Hair follicular keratinocyte (primary cell): Measurements from ENCODE around the gene TMPRSS9. TPM values are rescaled to one million over a fixed set of nuclear protein-coding genes. Genes with fewer than 3 reads are reported as not detected.

ENCODE experiments used
- total RNA-seq: library from RNA; depleted of rRNA; stranded (reverse); fragments of >200 nt; gene quantifications from 2 replicates; pipeline ENCODE4 v1.2.3, GENCODE V29; 2015

The TMPRSS9 gene
- total RNA-seq: not detected in 2 replicates

GRCh38 chr19:2359992-2360685, at the start of gene TMPRSS9:
Gene TMPRSS9 (plus strand): TSS chr19:2360265. CDS start chr19:2389786, 29,521 bp downstream.

DNA sequence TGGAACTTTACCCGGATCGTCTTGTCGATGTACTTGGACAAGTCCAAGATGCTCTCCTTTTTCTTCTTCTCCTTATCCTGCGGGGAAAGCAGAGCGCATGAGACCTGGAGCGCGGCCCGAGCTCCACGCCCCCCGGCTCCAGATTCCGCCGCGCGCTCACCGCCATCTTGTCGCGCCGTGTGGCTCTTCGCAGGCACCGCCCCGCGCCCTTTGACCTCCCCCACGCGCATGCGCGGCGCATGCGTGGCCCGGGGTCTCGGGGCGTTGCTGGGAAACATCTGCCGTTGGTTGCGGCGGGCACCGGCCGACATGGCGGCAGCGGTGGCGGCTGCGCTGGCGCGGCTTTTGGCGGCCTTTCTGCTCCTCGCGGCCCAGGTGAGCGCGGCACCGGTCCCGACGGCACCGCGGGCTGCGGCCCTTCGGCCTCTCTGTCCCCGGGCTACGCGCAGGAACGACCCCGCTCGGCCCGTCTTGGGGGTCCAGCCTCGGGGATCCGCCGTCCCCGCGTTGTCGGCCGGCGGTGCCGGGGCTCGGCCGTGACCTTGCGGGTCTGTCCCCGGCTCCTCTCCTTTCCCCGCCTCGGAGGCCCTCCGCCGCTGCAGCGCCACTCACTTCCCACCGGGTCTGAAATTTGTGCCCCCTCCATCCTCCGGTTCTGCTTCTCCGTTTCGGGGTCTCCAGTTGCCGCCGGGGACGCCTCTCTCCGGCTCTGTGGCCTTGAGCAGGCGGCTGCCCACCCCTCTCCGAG, 31.5 kb upstream of the TMPRSS9 start, which contains the start of the genes LSM7 and SPPL2B:
LSM7 (minus strand) TSS at position 186 of the 748 bp plus-strand sequence; CDS start at position 166, 20 bp downstream.
SPPL2B (plus strand) TSS at position 284 of the 748 bp plus-strand sequence; CDS start at position 310, 26 bp downstream.

GRCh38 chr19:2427429-2428320, 67.6 kb downstream of the TMPRSS9 start, which contains the start of gene TIMM13:
Gene TIMM13 (minus strand): TSS chr19:2427586. CDS start chr19:2427533, 53 bp downstream.

Other genes starting within 250 kb of the TMPRSS9 start
- 83.1 and 86.9 TPM in 2 replicates for gene AP3D1, start 208.7 kb upstream of the TMPRSS9 start, total RNA-seq
- 7.9 and 9.9 TPM in 2 replicates for gene DOT1L, start 196.3 kb upstream of the TMPRSS9 start, total RNA-seq
- 63.9 and 89.6 TPM in 2 replicates for gene PLEKHJ1, start 123.9 kb upstream of the TMPRSS9 start, total RNA-seq
- gene SF3A2, start 123.4 kb upstream of the TMPRSS9 start, total RNA-seq: 31.6 and 42.5 TPM in 2 replicates
- 0.16 and 1.3 TPM in 2 replicates for gene AMH, start 110.9 kb upstream of the TMPRSS9 start, total RNA-seq
- not detected in 2 replicates for gene JSRP1, start 103.8 kb upstream of the TMPRSS9 start, total RNA-seq
- not detected in 2 replicates for gene PEAK3, start 78.1 kb upstream of the TMPRSS9 start, total RNA-seq
- not detected in 2 replicates for gene LINGO3, start 52.1 kb upstream of the TMPRSS9 start, total RNA-seq
- 310 and 405 TPM in 2 replicates for gene LSM7, start 31.7 kb upstream of the TMPRSS9 start, total RNA-seq
- 19.9 and 30.5 TPM in 2 replicates for gene SPPL2B, start 31.6 kb upstream of the TMPRSS9 start, total RNA-seq
- 53.6 and 97.9 TPM in 2 replicates for gene TIMM13, start 67.3 kb downstream of the TMPRSS9 start, total RNA-seq
- 79.4 and 192 TPM in 2 replicates for gene LMNB2, start 96.7 kb downstream of the TMPRSS9 start, total RNA-seq
- 19.2 and 30.0 TPM in 2 replicates for gene GADD45B, start 115.9 kb downstream of the TMPRSS9 start, total RNA-seq